Neural cell (in vitro differentiated cells): ENCODE data around the gene EDDM13. TPM values are rescaled to one million over a fixed set of nuclear protein-coding genes. Genes with fewer than 3 reads are reported as not detected.
"Not testable (repeated sequence)": the region's sequence is repeated elsewhere in the genome, so short reads cannot be mapped to it uniquely, and the experiment has no call there.

Experiments
- H2AFZ ChIP-seq: fragments of 200-600, 300-800 bp; sonication (generic), shearing (Covaris generic); 2 replicates; pipeline ENCODE4 v1.6.0; 2014; ENCODE audit warnings: low read depth, mild to moderate bottlenecking, antibody characterized with exemption, low read length, moderate library complexity
- H3F3A ChIP-seq: fragments of 200-600 bp; shearing (Covaris generic); 2 replicates; pipeline ENCODE4 v1.6.1; 2016; ENCODE audit warnings: mild to moderate bottlenecking, moderate library complexity, mixed read lengths, antibody characterized with exemption, low read length; ENCODE audit not compliant: insufficient read depth, poor library complexity, severe bottlenecking
- H3K27ac ChIP-seq: fragments of 200-600, 300-800 bp; sonication (generic), shearing (Covaris generic); 2 replicates; pipeline ENCODE4 v1.5.1; 2014; ENCODE audit warnings: mild to moderate bottlenecking, low read length, moderate library complexity
- H3K27me3 ChIP-seq: fragments of 300-800, 200-600 bp; sonication (generic), shearing (Covaris generic); 2 replicates; pipeline ENCODE4 v1.6.0; 2014; ENCODE audit warnings: mild to moderate bottlenecking, low read depth, low read length, moderate library complexity; ENCODE audit not compliant: insufficient read depth
- H3K36me3 ChIP-seq: fragments of 300-800, 200-600 bp; sonication (generic), shearing (Covaris generic); 2 replicates; pipeline ENCODE4 v1.5.1; 2014; ENCODE audit warnings: mild to moderate bottlenecking, antibody characterized with exemption, low read length, moderate library complexity; ENCODE audit not compliant: insufficient read depth
- H3K4me2 ChIP-seq: fragments of 300-800, 200-600 bp; sonication (generic), shearing (Covaris generic); 2 replicates; pipeline ENCODE4 v1.6.0; 2014; ENCODE audit warnings: mild to moderate bottlenecking, low read length
- H3K4me3 ChIP-seq: fragments of 300-800, 200-600 bp; sonication (generic), shearing (Covaris generic); 2 replicates; pipeline ENCODE4 v1.5.1; 2014; ENCODE audit warnings: mild to moderate bottlenecking, low read length, moderate library complexity
- H3K79me2 ChIP-seq: fragments of 200-600 bp; shearing (Covaris generic); replicated peaks from 2 replicates; pipeline ENCODE4 v1.6.0; 2014; ENCODE audit warnings: mild to moderate bottlenecking, low read length, moderate library complexity; ENCODE audit not compliant: insufficient read depth
- H3K9ac ChIP-seq: fragments of 300-800, 200-600 bp; sonication (generic), shearing (Covaris generic); 2 replicates; pipeline ENCODE4 v1.6.1; 2016; ENCODE audit warnings: mild to moderate bottlenecking, low read length, mixed read lengths
- H3K9me2 ChIP-seq: fragments of 200-600 bp; shearing (Covaris generic); 2 replicates; pipeline ENCODE4 v1.6.1; 2016; ENCODE audit warnings: mild to moderate bottlenecking, low read length, mixed read lengths; ENCODE audit not compliant: insufficient read depth
- H3K9me3 ChIP-seq: fragments of 200-600, 300-800 bp; sonication (generic), shearing (Covaris generic); 2 replicates; pipeline ENCODE4 v1.6.1; 2016; ENCODE audit warnings: mild to moderate bottlenecking, mixed run types, low read length, moderate library complexity, mixed read lengths
- H4K20me1 ChIP-seq: fragments of 200-600 bp; shearing (Covaris generic); 2 replicates; pipeline ENCODE4 v1.6.1; 2016; ENCODE audit warnings: mild to moderate bottlenecking, mixed run types; ENCODE audit not compliant: insufficient read depth
- CTCF ChIP-seq: fragments of 450-650 bp; IDR thresholded peaks from 2 replicates; pipeline ENCODE4 v1.5.1; 2014; ENCODE audit warnings: antibody characterized with exemption, mild to moderate bottlenecking, moderate library complexity; ENCODE audit not compliant: poor library complexity, severe bottlenecking
- EP300 ChIP-seq: fragments of 450-650 bp; conservative IDR thresholded peaks from 2 replicates; pipeline ENCODE4 v1.6.1; 2014; ENCODE audit warnings: antibody characterized with exemption, mild to moderate bottlenecking, moderate library complexity; ENCODE audit not compliant: poor library complexity, severe bottlenecking
- EZH2 ChIP-seq: fragments of 200-600, 300-800 bp; shearing (Covaris generic), sonication (generic); IDR thresholded peaks from 2 replicates; pipeline ENCODE4 v1.6.1; 2014; ENCODE audit warnings: antibody characterized with exemption, low read length, borderline replicate concordance, mild to moderate bottlenecking; ENCODE audit not compliant: insufficient read depth, poor library complexity, severe bottlenecking
- MXI1 ChIP-seq: fragments of 450-650 bp; conservative IDR thresholded peaks from 2 replicates; pipeline ENCODE4 v1.6.1; 2014; ENCODE audit warnings: antibody characterized with exemption, mild to moderate bottlenecking; ENCODE audit not compliant: poor library complexity, severe bottlenecking
- POLR2AphosphoS5 ChIP-seq: IDR thresholded peaks from 2 replicates; pipeline ENCODE4 v1.6.1; 2012
- RAD21 ChIP-seq: fragments of 450-650 bp; conservative IDR thresholded peaks from 2 replicates; pipeline ENCODE4 v1.6.1; 2014; ENCODE audit warnings: antibody characterized with exemption, mild to moderate bottlenecking, moderate library complexity
- REST ChIP-seq: IDR thresholded peaks from 2 replicates; pipeline ENCODE4 v1.6.1; 2012; ENCODE audit warnings: borderline replicate concordance
- SMC3 ChIP-seq: fragments of 450-650 bp; conservative IDR thresholded peaks from 2 replicates; pipeline ENCODE4 v1.6.1; 2014; ENCODE audit warnings: antibody characterized with exemption, mild to moderate bottlenecking, moderate library complexity; ENCODE audit not compliant: poor library complexity
- TAF1 ChIP-seq: IDR thresholded peaks from 2 replicates; pipeline ENCODE4 v1.6.1; 2012; ENCODE audit warnings: low read depth
- polyA plus RNA-seq: library from polyadenylated mRNA; depleted of rRNA; stranded (reverse); fragments of >200 nt; gene quantifications from 2 replicates; pipeline ENCODE4 v1.2.3, GENCODE V29; 2014

Gene EDDM13
- polyA plus RNA-seq, 1 donor from 2014 or later: not detected

- no peak for TF ChIP-seq MXI1
- no peak for TF ChIP-seq TAF1
- no peak for TF ChIP-seq POLR2AphosphoS5
- no peak for TF ChIP-seq SMC3
- TF ChIP-seq EZH2: no peak
- no peak for TF ChIP-seq REST
- no peak for TF ChIP-seq CTCF
- TF ChIP-seq EP300: no peak
- TF ChIP-seq RAD21: no peak
- H3K36me3 ChIP-seq: no peaks in the 10 kb centered on the region
- no peak overlapping the region for H3K27ac ChIP-seq
- no peak overlapping the region for H3K4me2 ChIP-seq
- no peaks in the 10 kb centered on the region for H4K20me1 ChIP-seq
- H3K9me3 ChIP-seq: no peaks in the 10 kb centered on the region
- no peaks in the 10 kb centered on the region for H3K9me2 ChIP-seq
- H3K79me2 ChIP-seq: no peaks in the 10 kb centered on the region
- no peak overlapping the region for H3K9ac ChIP-seq
- no peaks in the 10 kb centered on the region for H3K27me3 ChIP-seq
- H3F3A ChIP-seq: no peaks in the 10 kb centered on the region
- no peak overlapping the region for H2AFZ ChIP-seq
- no peak overlapping the region for H3K4me3 ChIP-seq
These were observed 49.1 kb upstream of the EDDM13 start for GRCh38 chr19:56223481-56223880.

- Histone ChIP-seq H3K4me3 (no peak overlapping the region), H3K79me2 (no peaks in the 10 kb centered on the region), H3K27ac (no peak overlapping the region), H3K9me2 (no peaks in the 10 kb centered on the region), H3K36me3 (no peaks in the 10 kb centered on the region), H4K20me1 (no peaks in the 10 kb centered on the region), H3K9ac (no peak overlapping the region), H3K9me3 (no peaks in the 10 kb centered on the region), H3K4me2 (no peak overlapping the region), H2AFZ (no peak overlapping the region), H3F3A (no peaks in the 10 kb centered on the region), H3K27me3 (no peaks in the 10 kb centered on the region)
- TF ChIP-seq TAF1: no peak
- TF ChIP-seq POLR2AphosphoS5: no peak
- no peak for TF ChIP-seq EZH2
- no peak for TF ChIP-seq SMC3
- TF ChIP-seq EP300: no peak
- TF ChIP-seq CTCF: no peak
- no peak for TF ChIP-seq MXI1
- no peak for TF ChIP-seq RAD21
- TF ChIP-seq REST: no peak
These were observed 27.3 kb upstream of the EDDM13 start for GRCh38 chr19:56245121-56245740.

GRCh38 chr19:56245764-56246163 is 26.8 kb upstream of the EDDM13 start:
- H3K27ac ChIP-seq, H3K9me3 ChIP-seq, H4K20me1 ChIP-seq, H3K27me3 ChIP-seq, H3K9ac ChIP-seq, H3F3A ChIP-seq, H2AFZ ChIP-seq, H3K4me2 ChIP-seq, H3K9me2 ChIP-seq, H3K79me2 ChIP-seq, H3K36me3 ChIP-seq, H3K4me3 ChIP-seq: not testable (repeated sequence)
